ENCODE data around the gene CYP24A1.

Gene CYP24A1

DNA sequence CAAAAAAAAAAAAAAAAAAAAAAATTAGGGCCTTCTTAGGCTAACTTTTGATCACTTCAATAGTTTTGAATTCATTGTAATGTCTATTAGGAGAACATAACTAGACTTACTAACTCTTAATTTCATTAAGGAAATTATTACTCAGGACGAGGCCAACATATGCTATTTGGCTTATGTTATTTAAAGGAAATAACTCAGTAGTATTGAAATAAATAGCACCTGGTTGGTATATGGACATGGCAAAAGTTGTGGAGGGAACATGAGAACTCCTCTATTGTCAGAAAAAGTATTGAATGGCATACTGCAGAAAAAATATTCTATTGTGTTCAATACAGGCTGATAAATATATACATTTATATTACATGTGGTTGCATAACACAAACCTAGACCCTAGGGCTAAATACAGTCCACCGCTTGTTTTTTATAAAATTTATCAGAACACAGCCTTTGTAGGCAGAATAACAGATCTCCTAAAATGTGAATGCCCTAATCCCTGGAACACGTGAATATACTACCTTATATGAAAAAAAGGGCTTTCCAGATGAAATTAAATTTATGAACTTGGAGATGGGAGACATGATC, 18.0 kb downstream of the CYP24A1 start:
- no peak for DNase-seq

- no peak for DNase-seq
These were observed 19.3 kb downstream of the CYP24A1 start for GRCh38 chr20:54154439-54154838.

GRCh38 chr20:54153847-54154246, 19.9 kb downstream of the CYP24A1 start:
- DNase-seq = no peak

DNA sequence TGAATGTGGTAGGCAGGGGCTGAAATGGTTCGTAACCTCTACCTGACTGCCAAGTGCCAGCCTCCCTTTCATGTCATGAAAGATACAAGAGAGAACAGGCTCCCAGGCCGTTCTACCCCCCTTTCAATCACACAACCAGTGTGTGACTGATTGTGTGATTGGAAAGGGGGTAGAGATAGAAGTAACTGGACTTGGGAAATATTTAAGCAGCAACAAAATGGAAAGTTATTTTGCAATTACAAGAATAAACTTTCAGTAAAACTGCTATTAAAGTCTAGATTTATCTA, 20.8 kb downstream of the CYP24A1 start:
- no peak for DNase-seq

- DNase-seq = no peak
These were observed 21.4 kb downstream of the CYP24A1 start for GRCh38 chr20:54152227-54153040.

DNA sequence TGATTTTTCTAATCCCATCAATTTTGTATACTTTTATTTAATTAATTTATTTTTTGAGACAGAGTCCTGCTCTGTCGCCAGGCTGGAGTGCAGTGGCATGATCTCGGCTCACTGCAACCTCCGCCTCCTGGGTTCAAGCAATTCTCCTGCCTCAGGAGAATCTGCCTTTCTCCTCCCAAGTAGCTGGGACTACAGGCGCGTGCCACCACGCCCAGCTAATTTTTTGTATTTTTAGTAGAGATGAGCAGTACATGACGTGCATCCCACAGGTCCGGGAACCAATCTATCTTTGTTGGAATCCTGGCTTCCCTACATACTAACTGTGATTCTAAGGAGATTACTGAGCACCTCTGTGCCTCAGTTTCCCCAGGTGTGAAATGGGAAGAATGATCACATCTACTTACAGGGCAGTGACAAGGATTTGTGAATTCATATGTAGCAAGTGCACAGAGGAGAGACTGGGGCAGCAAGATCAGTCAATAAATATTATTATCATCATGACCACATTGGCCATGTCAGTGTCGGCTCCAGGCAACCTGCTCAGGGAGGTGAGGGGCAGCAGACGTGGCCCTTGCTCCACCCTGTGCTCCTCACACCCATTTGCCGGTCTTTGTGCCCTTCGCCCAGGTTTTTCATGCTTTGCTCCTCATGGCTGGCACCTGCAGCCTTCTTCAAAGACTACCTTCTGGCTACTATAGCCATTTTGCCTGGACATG, 22.1 kb downstream of the CYP24A1 start:
- DNase-seq = no peak

DNA sequence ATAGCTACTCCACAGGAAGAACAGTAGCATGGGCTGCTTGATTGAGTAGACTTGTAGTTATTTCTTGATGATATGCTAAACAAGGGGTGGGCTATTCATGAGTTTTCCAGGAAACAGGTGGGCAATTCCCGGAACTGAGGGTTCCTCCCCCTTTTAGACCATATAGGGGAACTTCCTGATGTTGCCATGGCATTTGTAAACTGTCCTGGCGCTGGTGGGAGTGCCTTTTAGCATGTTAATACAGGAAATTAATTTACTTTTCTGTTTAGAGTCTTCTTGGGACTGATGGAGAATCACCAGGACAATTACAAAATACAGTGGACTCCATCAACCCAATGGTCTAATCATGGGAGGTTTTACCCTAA, 22.7 kb downstream of the CYP24A1 start:
- no peak for DNase-seq

- DNase-seq = no peak
These were observed 24.0 kb downstream of the CYP24A1 start for GRCh38 chr20:54149765-54150264.

GRCh38 chr20:54148947-54149764, 24.6 kb downstream of the CYP24A1 start:
- no peak for DNase-seq

GRCh38 chr20:54146672-54147071, 27.1 kb downstream of the CYP24A1 start:
- no peak for DNase-seq

GRCh38 chr20:54144847-54145414, 28.9 kb downstream of the CYP24A1 start:
- no peak for DNase-seq

GRCh38 chr20:54140927-54141566, 32.7 kb downstream of the CYP24A1 start:
- DNase-seq = no peak

DNA sequence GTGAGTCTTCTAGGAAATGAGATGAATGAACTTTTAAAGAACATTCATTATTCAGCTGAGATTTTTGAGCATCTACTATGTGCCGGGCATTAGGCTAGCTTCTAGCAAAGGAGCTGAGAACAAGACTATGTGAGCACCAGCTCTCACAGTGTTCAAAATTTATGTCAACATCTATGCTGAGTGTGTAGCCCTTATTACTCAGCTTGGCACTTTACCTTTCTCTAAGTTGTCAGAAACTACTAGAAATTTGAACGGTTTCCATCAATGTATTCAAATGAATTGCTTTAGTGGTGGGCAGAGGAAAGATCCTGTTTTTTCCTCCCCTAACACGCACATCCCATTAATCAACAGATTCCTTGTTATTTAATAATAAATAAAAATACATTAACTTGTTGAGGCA, 33.3 kb downstream of the CYP24A1 start:
- DNase-seq = no peak

GRCh38 chr20:54140067-54140466, 33.7 kb downstream of the CYP24A1 start:
- no peak for DNase-seq

GRCh38 chr20:54139188-54139587, 34.6 kb downstream of the CYP24A1 start:
- DNase-seq = no peak

GRCh38 chr20:54138427-54138826, 35.4 kb downstream of the CYP24A1 start:
- no peak for DNase-seq

DNA sequence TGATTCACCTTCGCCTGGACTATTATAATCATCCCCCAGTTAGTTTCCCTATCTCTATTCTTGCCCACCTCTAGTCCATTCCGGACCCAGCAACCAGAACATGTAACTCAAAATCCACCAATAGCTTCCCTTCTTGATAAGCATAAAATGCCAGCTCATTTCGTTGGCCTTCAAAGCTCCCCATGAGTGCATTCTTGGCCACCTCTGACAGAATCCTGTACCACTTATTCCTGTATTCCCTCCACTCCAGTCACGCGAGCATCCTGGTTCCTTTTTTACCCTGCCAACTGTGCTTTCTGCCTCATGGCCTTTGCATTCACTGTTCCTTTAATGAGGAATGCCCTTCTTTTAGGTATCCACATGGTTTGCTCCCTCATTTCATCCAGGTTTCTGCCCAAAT, 36.7 kb downstream of the CYP24A1 start:
- no peak for DNase-seq

DNA sequence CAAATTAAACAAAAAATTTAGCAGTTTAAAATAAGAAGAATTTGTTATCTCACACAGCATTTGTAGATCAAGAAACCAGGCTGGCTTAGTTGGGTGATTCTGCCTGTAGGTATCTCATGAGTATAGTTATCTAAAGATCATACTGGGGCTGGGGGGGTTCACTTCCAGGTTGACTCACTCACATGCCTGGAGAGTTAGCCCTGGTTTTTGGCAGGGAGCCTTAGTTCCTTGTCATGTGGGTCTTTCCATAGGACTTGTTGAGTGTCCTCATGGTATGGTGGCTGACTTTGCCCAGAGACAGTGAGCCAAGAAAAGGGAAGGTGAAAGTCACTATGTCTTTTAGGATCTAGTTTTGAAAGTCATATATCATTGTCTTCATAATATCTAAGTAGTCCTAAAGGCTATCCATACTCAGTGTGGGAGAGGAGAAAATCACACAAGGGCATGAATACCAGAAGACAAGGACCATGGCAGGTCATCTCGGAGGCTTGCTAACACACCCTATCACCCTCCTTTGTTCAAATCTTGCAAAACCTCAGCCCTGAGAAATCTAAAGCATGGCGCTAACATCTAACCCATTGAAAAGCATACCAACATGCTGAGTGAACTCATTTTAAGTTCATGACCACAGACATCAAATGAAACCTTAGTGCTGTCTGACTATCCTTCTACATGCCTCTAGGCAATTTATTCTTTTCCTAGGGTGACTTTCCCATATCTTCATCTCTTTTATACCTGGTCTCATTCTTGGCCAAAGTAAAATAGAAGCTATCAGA, 39.2 kb downstream of the CYP24A1 start:
- no peak for DNase-seq

- DNase-seq = peak; percentile 7
These were observed 40.1 kb downstream of the CYP24A1 start for GRCh38 chr20:54133434-54134427.
